Uterus (tissue), 4 donors: ENCODE measurements around the gene MRGPRG. TPM values are rescaled to one million over a fixed set of nuclear protein-coding genes. Genes with fewer than 3 reads are reported as not detected.

Experiments
- DNase-seq, 2 donors: peaks; one replicate each; pipeline ENCODE4 v3.0.0-alpha.2; 2019 to 2020
- H3K27ac ChIP-seq, 2 donors: fragments of 200-600 bp; sonication (generic); 1 replicate in 1 of 2; 2 replicates in 1 of 2; pipeline ENCODE4 v1.5.1; 2016 to 2018
- H3K27me3 ChIP-seq, 2 donors: fragments of 200-600 bp; sonication (generic); one replicate each; pipeline ENCODE4 v1.5.1; 2018 to 2019; ENCODE audit warnings: control low read depth in 1 of 2
- H3K36me3 ChIP-seq, 2 donors: fragments of 200-600 bp; sonication (generic); one replicate each; pipeline ENCODE4 v1.5.1; 2019; ENCODE audit warnings: control low read depth in 1 of 2
- H3K4me1 ChIP-seq, 2 donors: fragments of 200-600 bp; sonication (generic); one replicate each; pipeline ENCODE4 v1.5.1; 2018 to 2019; ENCODE audit warnings: control low read depth in 1 of 2
- H3K4me3 ChIP-seq, 2 donors: fragments of 200-600 bp; sonication (generic); 1 replicate in 1 of 2; 2 replicates in 1 of 2; pipeline ENCODE4 v1.5.1; 2018 to 2019; ENCODE audit warnings: mild to moderate bottlenecking in 1 of 2
- H3K9me3 ChIP-seq, 2 donors: fragments of 200-600 bp; sonication (generic); one replicate each; pipeline ENCODE4 v1.5.1; 2019; ENCODE audit warnings: control low read depth in 1 of 2
- POLR2A ChIP-seq, 2 donors: fragments of 450-650 bp; IDR thresholded peaks; one replicate each; pipeline ENCODE4 v1.6.1; 2016; ENCODE audit warnings: antibody characterized with exemption in 2 of 2, mild to moderate bottlenecking in 1 of 2, moderate library complexity in 1 of 2
- intact Hi-C: fragments of 100-400 bp; cut with DNase I; formaldehyde crosslinking; loops from one replicate; pipeline ENCODE4 v1.15.1; 2023; ENCODE audit warnings: low total_unique reads
- total RNA-seq, 4 donors: library from RNA; depleted of rRNA in 3 of 4; stranded (reverse); fragments of >200 nt in 3 of 4; gene quantifications; one replicate each; pipeline versions ENCODE4 v1.1.0 to v1.2.4, GENCODE V29; 2014 to 2023
- TF ChIP-seq, protein P1 (sequence below), 4 experiments: fragments of 200-600 bp in 2 of 4; fragments of 450-650 bp in 2 of 4; sonication (generic) in 2 of 4; IDR thresholded peaks; one replicate each; pipeline ENCODE4 v1.5.1; 2016 to 2019; ENCODE audit warnings: antibody characterized with exemption in 4 of 4, mild to moderate bottlenecking in 2 of 4, moderate library complexity in 1 of 4
- donor health status: DM: yes; HTN: yes; CAD: no.

The MRGPRG gene
- total RNA-seq, 4 donors from 2014 or later, result not detected

DNA sequence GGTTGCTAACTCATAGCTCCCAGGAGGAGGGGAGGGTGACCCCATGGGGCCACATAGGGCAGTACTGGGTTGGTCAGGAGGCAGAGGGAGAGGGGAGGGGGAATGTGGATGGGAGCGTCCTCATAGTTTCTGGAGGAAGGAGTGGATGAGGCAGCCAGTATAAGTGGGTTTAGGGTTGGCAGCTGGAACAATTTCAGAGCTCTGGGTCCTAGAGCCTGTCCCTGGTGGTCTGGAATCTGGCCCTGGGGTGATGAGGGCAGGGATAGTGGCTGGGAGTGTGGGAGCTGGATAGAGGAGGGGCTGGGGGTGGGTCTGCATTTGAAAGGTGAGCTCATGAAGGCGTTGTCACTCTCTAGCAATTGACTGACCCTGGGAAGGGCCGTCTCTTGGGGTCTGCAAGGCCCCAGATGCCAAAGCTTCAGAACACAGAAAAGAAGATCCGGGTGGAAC lies 5.3 kb upstream of the MRGPRG start:
- no peaks in the 10 kb centered on the region for H3K36me3 ChIP-seq
- no peak overlapping the region for H3K4me3 ChIP-seq
- H3K27ac ChIP-seq, result no peak overlapping the region
- no peaks in the 10 kb centered on the region for H3K4me1 ChIP-seq
- no peaks in the 10 kb centered on the region for H3K9me3 ChIP-seq
- no peaks in the 10 kb centered on the region for H3K27me3 ChIP-seq
- intact Hi-C loops, result no loop called here
- no peak for TF ChIP-seq POLR2A (IDR thresholded peaks at IDR 0.05)
- TF ChIP-seq, protein P1, sequence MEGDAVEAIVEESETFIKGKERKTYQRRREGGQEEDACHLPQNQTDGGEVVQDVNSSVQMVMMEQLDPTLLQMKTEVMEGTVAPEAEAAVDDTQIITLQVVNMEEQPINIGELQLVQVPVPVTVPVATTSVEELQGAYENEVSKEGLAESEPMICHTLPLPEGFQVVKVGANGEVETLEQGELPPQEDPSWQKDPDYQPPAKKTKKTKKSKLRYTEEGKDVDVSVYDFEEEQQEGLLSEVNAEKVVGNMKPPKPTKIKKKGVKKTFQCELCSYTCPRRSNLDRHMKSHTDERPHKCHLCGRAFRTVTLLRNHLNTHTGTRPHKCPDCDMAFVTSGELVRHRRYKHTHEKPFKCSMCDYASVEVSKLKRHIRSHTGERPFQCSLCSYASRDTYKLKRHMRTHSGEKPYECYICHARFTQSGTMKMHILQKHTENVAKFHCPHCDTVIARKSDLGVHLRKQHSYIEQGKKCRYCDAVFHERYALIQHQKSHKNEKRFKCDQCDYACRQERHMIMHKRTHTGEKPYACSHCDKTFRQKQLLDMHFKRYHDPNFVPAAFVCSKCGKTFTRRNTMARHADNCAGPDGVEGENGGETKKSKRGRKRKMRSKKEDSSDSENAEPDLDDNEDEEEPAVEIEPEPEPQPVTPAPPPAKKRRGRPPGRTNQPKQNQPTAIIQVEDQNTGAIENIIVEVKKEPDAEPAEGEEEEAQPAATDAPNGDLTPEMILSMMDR (IDR thresholded peaks at IDR 0.05), result no peak
- no peak for DNase-seq

DNA sequence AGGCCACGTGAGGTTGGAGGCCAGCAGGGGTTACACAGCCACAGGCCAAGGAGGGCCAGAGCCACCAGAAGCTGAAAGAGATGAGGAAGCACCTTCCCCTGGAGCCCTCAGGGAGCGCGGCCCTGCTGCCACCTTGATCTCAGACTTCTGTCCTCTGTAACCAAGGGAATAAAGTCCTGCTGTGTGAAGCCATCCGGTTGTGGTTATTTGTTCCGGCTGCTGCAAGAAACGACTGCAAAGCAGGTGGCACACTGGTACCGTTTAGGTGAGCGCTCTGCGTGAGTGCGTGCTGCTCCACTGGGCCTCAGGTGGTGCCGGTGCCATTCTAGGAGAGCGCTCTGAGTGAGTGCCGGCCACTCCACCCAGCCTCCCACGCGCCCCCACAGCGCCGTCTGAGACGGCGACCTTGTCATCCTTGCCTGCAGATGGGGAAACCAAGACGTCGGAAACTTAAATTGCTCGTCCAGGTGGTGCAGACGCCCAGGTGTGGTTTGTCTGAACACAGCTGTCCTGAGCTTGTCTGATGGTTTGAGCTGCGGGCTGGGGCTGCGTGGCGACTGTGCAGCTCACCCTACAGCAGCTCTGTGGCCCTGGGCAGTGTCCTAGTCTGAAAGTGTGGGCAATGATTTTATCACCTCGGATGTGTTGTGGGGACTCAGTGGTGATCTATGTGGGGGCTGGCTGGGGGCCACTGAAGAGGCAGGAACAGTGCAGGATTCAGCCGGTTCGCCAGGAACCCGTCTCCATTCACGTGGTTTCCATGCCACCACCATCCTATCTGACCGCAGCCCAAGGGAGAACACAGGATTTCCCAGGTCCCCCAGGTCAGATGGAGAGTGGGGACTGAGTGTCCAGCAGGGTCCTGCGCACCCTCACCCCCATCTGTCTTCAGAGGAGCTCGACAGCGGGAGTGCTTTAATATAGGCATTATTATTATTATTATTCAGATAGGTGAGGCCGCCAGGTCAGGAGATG lies 4.6 kb upstream of the MRGPRG start:
- H3K36me3 ChIP-seq, result no peaks in the 10 kb centered on the region
- no peak overlapping the region for H3K4me3 ChIP-seq
- no peaks in the 10 kb centered on the region for H3K9me3 ChIP-seq
- no peaks in the 10 kb centered on the region for H3K4me1 ChIP-seq
- H3K27me3 ChIP-seq, result no peaks in the 10 kb centered on the region
- no peak for DNase-seq
- H3K27ac ChIP-seq, result no peak overlapping the region
- no peak for TF ChIP-seq POLR2A (IDR thresholded peaks at IDR 0.05)
- TF ChIP-seq, protein P1 (IDR thresholded peaks at IDR 0.05), result no peak
- intact Hi-C loops, result no loop called here

DNA sequence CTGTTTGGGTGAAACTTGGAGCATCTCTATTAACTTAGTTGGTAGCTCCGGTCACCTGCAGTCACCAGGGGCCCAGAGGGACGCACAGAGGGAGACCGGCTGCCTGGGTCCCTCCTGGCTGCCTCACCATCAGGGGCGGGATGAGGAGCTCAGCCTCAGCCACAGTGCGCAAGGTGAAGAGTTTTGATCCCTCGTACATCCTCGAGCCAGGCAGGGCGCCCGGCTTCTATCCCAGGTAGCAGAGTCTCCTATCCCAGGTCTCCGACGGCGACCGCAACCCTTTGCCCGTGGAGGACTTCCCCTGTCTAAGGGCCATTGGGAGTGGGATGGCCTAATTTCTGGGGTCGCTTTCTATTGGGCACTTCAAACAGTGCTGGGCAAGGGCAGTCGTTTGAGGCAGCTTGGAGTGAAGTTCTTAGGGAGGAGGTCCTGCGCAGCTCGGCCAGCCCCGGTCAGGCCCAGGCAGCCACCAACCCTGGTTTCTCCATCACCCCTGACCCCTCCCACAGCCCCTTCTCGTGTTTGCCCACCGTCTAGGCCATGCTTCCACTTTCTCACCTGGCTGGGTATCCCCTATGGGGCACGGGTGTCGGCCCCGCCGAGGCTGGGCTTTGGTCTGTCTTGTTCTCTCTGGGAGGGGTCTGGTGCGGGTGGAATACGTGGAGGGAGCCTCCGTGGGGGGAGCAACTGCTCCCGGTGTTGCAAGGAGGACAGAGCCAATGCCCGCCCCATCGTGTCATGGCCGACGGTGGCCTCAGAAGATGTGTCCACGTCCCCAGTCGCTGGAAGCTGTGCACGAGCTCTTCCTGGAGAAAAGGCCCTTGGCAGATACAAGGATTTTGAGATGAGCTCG lies 3.6 kb upstream of the MRGPRG start:
- no peaks in the 10 kb centered on the region for H3K36me3 ChIP-seq
- no peaks in the 10 kb centered on the region for H3K9me3 ChIP-seq
- no peak overlapping the region for H3K4me3 ChIP-seq
- intact Hi-C loops, result no loop called here
- no peak overlapping the region for H3K27ac ChIP-seq
- H3K4me1 ChIP-seq, result no peaks in the 10 kb centered on the region
- no peaks in the 10 kb centered on the region for H3K27me3 ChIP-seq
- DNase-seq, result peak; percentile 11
- TF ChIP-seq POLR2A (IDR thresholded peaks at IDR 0.05), result no peak
- TF ChIP-seq, protein P1 (IDR thresholded peaks at IDR 0.05), result no peak

DNA sequence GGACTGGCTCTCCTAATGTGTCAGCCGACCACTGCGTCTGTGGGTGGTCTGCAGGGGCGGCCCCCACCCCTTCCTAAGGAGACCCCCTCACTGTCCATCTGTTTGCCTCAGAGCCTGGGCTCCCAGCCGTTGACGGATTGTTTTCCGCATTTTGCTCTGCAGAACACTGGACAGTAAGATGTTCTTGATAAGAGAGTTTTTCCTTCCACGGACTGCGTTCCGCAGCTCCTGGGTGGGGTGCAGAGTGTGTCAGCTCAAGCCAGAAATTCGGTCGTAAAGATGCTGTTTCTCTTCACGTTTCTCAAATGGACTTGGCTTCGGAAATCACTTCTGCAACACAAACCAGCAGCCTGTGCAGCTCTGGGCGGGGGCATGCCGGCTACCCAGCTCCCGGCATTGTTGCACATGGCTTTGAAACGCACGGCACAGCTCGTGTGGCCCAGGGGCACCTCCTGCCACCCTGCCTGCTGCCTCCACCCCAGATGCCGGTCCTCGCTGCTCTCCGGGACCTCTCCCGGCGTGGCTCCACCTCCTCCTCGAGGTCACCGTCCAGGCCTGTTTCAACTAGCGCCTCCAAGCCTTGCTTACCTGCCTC lies 2.9 kb upstream of the MRGPRG start:
- intact Hi-C loops, result no loop called here
- H3K9me3 ChIP-seq, result no peaks in the 10 kb centered on the region
- peak in 1 of 2 donors; percentile 23 for DNase-seq
- no peak overlapping the region for H3K27ac ChIP-seq
- TF ChIP-seq, protein P1 (IDR thresholded peaks at IDR 0.05), result no peak
- TF ChIP-seq POLR2A (IDR thresholded peaks at IDR 0.05), result no peak
- H3K4me1 ChIP-seq, result no peaks in the 10 kb centered on the region
- H3K4me3 ChIP-seq, result no peak overlapping the region
- H3K27me3 ChIP-seq, result no peaks in the 10 kb centered on the region
- no peaks in the 10 kb centered on the region for H3K36me3 ChIP-seq
